ENCODE results near the gene ODR4. TPM values are rescaled to one million over a fixed set of nuclear protein-coding genes. Genes with fewer than 3 reads are reported as not detected.
"Not testable (repeated sequence)": the region's sequence is repeated elsewhere in the genome, so short reads cannot be mapped to it uniquely, and the experiment has no call there.

The ODR4 gene
- polyA plus RNA-seq, 3 donors from 2014 or later: 1.7 to 5.4 (median 5.0) TPM

GRCh38 chr1:186392711-186393110, 17.1 kb downstream of the ODR4 start:
- not testable (repeated sequence) for H3K4me1 Mint-ChIP-seq; DNase-seq; H3K4me3 Mint-ChIP-seq; H3K27me3 Mint-ChIP-seq (ENCODE audit: low read depth in 3 of 3); H3K9me3 Mint-ChIP-seq; H3K27ac Mint-ChIP-seq
- peaks cover 30 to 36% (median 32%) of the 10 kb centered on the region in 3 donors for H3K36me3 Mint-ChIP-seq

- DNase-seq; H3K27me3 Mint-ChIP-seq (ENCODE audit: low read depth in 3 of 3); H3K4me3 Mint-ChIP-seq; H3K9me3 Mint-ChIP-seq: not testable (repeated sequence)
- Mint-ChIP-seq H3K4me1 (peaks cover 4 to 10% of the 10 kb centered on the region in 2 donors), H3K27ac (peak overlapping the region in 1 of 6 donors; percentile 41), H3K36me3 (peaks cover 5 to 18% (median 14%) of the 10 kb centered on the region in 3 donors)
Measured at GRCh38 chr1:186401446-186401845, 25.8 kb downstream of the ODR4 start.

GRCh38 chr1:186403632-186404031, 28.0 kb downstream of the ODR4 start:
- Mint-ChIP-seq H3K4me1 (peaks cover 4 to 10% of the 10 kb centered on the region in 2 donors), H3K27ac (peak overlapping the region in 2 of 6 donors; percentile 9 to 61), H3K36me3 (peaks cover 8 to 28% (median 24%) of the 10 kb centered on the region in 3 donors)

GRCh38 chr1:186404454-186405051, 28.9 kb downstream of the ODR4 start:
- peak; percentile 25 to 46 (median 40) for DNase-seq
- H3K27me3 Mint-ChIP-seq (ENCODE audit: low read depth in 3 of 3): peaks cover 0 to 1% (median 0%) of the 10 kb centered on the region in 3 donors
- peak overlapping the region in 1 of 6 donors; percentile 45 for H3K27ac Mint-ChIP-seq
- no peak overlapping the region for H3K4me3 Mint-ChIP-seq
- H3K4me1 Mint-ChIP-seq: peaks cover 4 to 10% of the 10 kb centered on the region in 2 donors
- H3K9me3 Mint-ChIP-seq: no peaks in the 10 kb centered on the region
- H3K36me3 Mint-ChIP-seq: peaks cover 8 to 28% (median 24%) of the 10 kb centered on the region in 3 donors

More at GRCh38 chr1:186403632-186404031, 28.0 kb downstream of the ODR4 start:
- Mint-ChIP-seq H3K9me3 (no peaks in the 10 kb centered on the region), H3K27me3 (ENCODE audit: low read depth in 3 of 3) (peaks cover 0 to 1% (median 0%) of the 10 kb centered on the region in 3 donors), H3K4me3 (no peak overlapping the region)
- DNase-seq: no peak

- H3K27ac Mint-ChIP-seq: no peak overlapping the region
- H3K4me1 Mint-ChIP-seq: peaks cover 4 to 10% of the 10 kb centered on the region in 2 donors
- no peak for DNase-seq
- H3K36me3 Mint-ChIP-seq: peaks cover 9 to 23% (median 15%) of the 10 kb centered on the region in 3 donors
- no peaks in the 10 kb centered on the region for H3K27me3 Mint-ChIP-seq (ENCODE audit: low read depth in 3 of 3)
- no peak overlapping the region for H3K4me3 Mint-ChIP-seq
- no peaks in the 10 kb centered on the region for H3K9me3 Mint-ChIP-seq
Measured at GRCh38 chr1:186409091-186409490, 33.5 kb downstream of the ODR4 start.

GRCh38 chr1:186413319-186413718, 37.7 kb downstream of the ODR4 start:
- H3K36me3 Mint-ChIP-seq: peaks cover 7 to 15% (median 10%) of the 10 kb centered on the region in 3 donors
- no peak overlapping the region for H3K27ac Mint-ChIP-seq
- no peaks in the 10 kb centered on the region for H3K9me3 Mint-ChIP-seq
- H3K4me3 Mint-ChIP-seq: no peak overlapping the region
- no peaks in the 10 kb centered on the region for H3K27me3 Mint-ChIP-seq (ENCODE audit: low read depth in 3 of 3)
- no peaks in the 10 kb centered on the region for H3K4me1 Mint-ChIP-seq
- no peak for DNase-seq

GRCh38 chr1:186418503-186418902, 42.9 kb downstream of the ODR4 start:
- Mint-ChIP-seq H3K36me3 (peaks cover 19 to 26% (median 19%) of the 10 kb centered on the region in 3 donors), H3K27me3 (ENCODE audit: low read depth in 3 of 3) (no peaks in the 10 kb centered on the region), H3K27ac (peak overlapping the region in 1 of 6 donors; percentile 29), H3K4me3 (no peak overlapping the region), H3K9me3 (no peaks in the 10 kb centered on the region), H3K4me1 (peaks cover 6 to 12% of the 10 kb centered on the region in 2 donors)
- DNase-seq: no peak

GRCh38 chr1:186420311-186420710, 44.7 kb downstream of the ODR4 start:
- Mint-ChIP-seq H3K36me3 (peaks cover 19 to 30% (median 25%) of the 10 kb centered on the region in 3 donors), H3K27ac (peak overlapping the region in 4 of 6 donors; percentile 29 to 86 (median 43)), H3K27me3 (ENCODE audit: low read depth in 3 of 3) (no peaks in the 10 kb centered on the region), H3K4me3 (no peak overlapping the region), H3K9me3 (no peaks in the 10 kb centered on the region), H3K4me1 (peaks cover 6 to 12% of the 10 kb centered on the region in 2 donors)
- DNase-seq: no peak

GRCh38 chr1:186420923-186421322, 45.3 kb downstream of the ODR4 start:
- Mint-ChIP-seq H3K4me3 (no peak overlapping the region), H3K27ac (peak overlapping the region in 3 of 6 donors; percentile 29 to 86 (median 46)), H3K36me3 (peaks cover 17 to 36% (median 30%) of the 10 kb centered on the region in 3 donors)

GRCh38 chr1:186421446-186421845, 45.8 kb downstream of the ODR4 start:
- H3K4me3 Mint-ChIP-seq: no peak overlapping the region
- no peaks in the 10 kb centered on the region for H3K9me3 Mint-ChIP-seq
- H3K27ac Mint-ChIP-seq: no peak overlapping the region
- H3K4me1 Mint-ChIP-seq: peaks cover 6 to 12% of the 10 kb centered on the region in 2 donors
- H3K36me3 Mint-ChIP-seq: peaks cover 17 to 41% (median 34%) of the 10 kb centered on the region in 3 donors
- DNase-seq: no peak
- no peaks in the 10 kb centered on the region for H3K27me3 Mint-ChIP-seq (ENCODE audit: low read depth in 3 of 3)

More at GRCh38 chr1:186420923-186421322, 45.3 kb downstream of the ODR4 start:
- DNase-seq: no peak
- no peaks in the 10 kb centered on the region for H3K27me3 Mint-ChIP-seq (ENCODE audit: low read depth in 3 of 3)
- no peaks in the 10 kb centered on the region for H3K9me3 Mint-ChIP-seq
- peaks cover 6 to 12% of the 10 kb centered on the region in 2 donors for H3K4me1 Mint-ChIP-seq

GRCh38 chr1:186424539-186424938, 48.9 kb downstream of the ODR4 start:
- no peaks in the 10 kb centered on the region for H3K27me3 Mint-ChIP-seq (ENCODE audit: low read depth in 3 of 3)
- no peak for DNase-seq
- H3K36me3 Mint-ChIP-seq: peaks cover 9 to 46% (median 34%) of the 10 kb centered on the region in 3 donors
- no peaks in the 10 kb centered on the region for H3K9me3 Mint-ChIP-seq
- H3K4me3 Mint-ChIP-seq: no peak overlapping the region
- no peak overlapping the region for H3K27ac Mint-ChIP-seq
- H3K4me1 Mint-ChIP-seq: peaks cover 6 to 12% of the 10 kb centered on the region in 2 donors

GRCh38 chr1:186426118-186426517, 50.5 kb downstream of the ODR4 start:
- no peak for DNase-seq
- H3K27me3 Mint-ChIP-seq (ENCODE audit: low read depth in 3 of 3): no peaks in the 10 kb centered on the region
- no peak overlapping the region for H3K4me3 Mint-ChIP-seq
- H3K36me3 Mint-ChIP-seq: peaks cover 6 to 41% (median 24%) of the 10 kb centered on the region in 3 donors
- no peaks in the 10 kb centered on the region for H3K4me1 Mint-ChIP-seq
- H3K9me3 Mint-ChIP-seq: no peaks in the 10 kb centered on the region
- H3K27ac Mint-ChIP-seq: no peak overlapping the region

GRCh38 chr1:186429017-186429416, 53.4 kb downstream of the ODR4 start:
- no peaks in the 10 kb centered on the region for H3K9me3 Mint-ChIP-seq
- peaks cover 6 to 34% (median 24%) of the 10 kb centered on the region in 3 donors for H3K36me3 Mint-ChIP-seq
- H3K27me3 Mint-ChIP-seq (ENCODE audit: low read depth in 3 of 3): peaks cover 0 to 1% (median 0%) of the 10 kb centered on the region in 3 donors
- no peak for DNase-seq
- H3K27ac Mint-ChIP-seq: no peak overlapping the region
- no peak overlapping the region for H3K4me3 Mint-ChIP-seq
- no peaks in the 10 kb centered on the region for H3K4me1 Mint-ChIP-seq

- Mint-ChIP-seq H3K27me3 (ENCODE audit: low read depth in 3 of 3) (peaks cover 0 to 1% (median 0%) of the 10 kb centered on the region in 3 donors), H3K27ac (no peak overlapping the region), H3K4me3 (no peak overlapping the region), H3K36me3 (peaks cover 0 to 25% (median 5%) of the 10 kb centered on the region in 3 donors), H3K9me3 (no peaks in the 10 kb centered on the region), H3K4me1 (no peaks in the 10 kb centered on the region)
- no peak for DNase-seq
Measured at GRCh38 chr1:186435336-186435735, 59.7 kb downstream of the ODR4 start.

All from immature natural killer cell (primary cell).